Measurements from ENCODE around the gene SLC13A2. TPM values are rescaled to one million over a fixed set of nuclear protein-coding genes. Genes with fewer than 3 reads are reported as not detected.
"Not testable (repeated sequence)": the region's sequence is repeated elsewhere in the genome, so short reads cannot be mapped to it uniquely, and the experiment has no call there.

SLC13A2 gene
- total and polyA plus RNA-seq, 4 donors = 23.8 TPM; not detected in 3

GRCh38 chr17:28515518-28515917 is 42.1 kb downstream of the SLC13A2 start:
- WGBS, 2 donors = 89 to 98% methylated on average over 1 of the region's 1 CpG
- ATAC-seq (ENCODE audit: low FRiP score) = no peak
- no peaks in the 10 kb centered on the region for H3K9me3 ChIP-seq (ENCODE audit: control insufficient read depth, low read length)
- H3K4me3 ChIP-seq (ENCODE audit: low read length in 2 of 2) = no peak overlapping the region
- DNase-seq = no peak
- intact Hi-C loops (cut with DNase I) = no loop called here
- no peaks in the 10 kb centered on the region for H3K4me1 ChIP-seq (ENCODE audit: control insufficient read depth in 1 of 2, insufficient read depth in 2 of 2, low read length in 2 of 2)
- H3K27ac ChIP-seq (ENCODE audit: low read depth in 1 of 2, low read length in 2 of 2) = no peak overlapping the region
- H3K27me3 ChIP-seq (ENCODE audit: control insufficient read depth in 1 of 2, insufficient read depth in 2 of 2, low read length in 1 of 2) = no peaks in the 10 kb centered on the region
- H3K36me3 ChIP-seq (ENCODE audit: control insufficient read depth in 1 of 2, insufficient read depth in 2 of 2, low read length in 1 of 2) = no peaks in the 10 kb centered on the region

- Histone ChIP-seq H3K4me3 (ENCODE audit: low read length in 2 of 2) (no peak overlapping the region), H3K36me3 (ENCODE audit: control insufficient read depth in 1 of 2, insufficient read depth in 2 of 2, low read length in 1 of 2) (no peaks in the 10 kb centered on the region), H3K4me1 (ENCODE audit: control insufficient read depth in 1 of 2, insufficient read depth in 2 of 2, low read length in 2 of 2) (no peaks in the 10 kb centered on the region), H3K27ac (ENCODE audit: low read depth in 1 of 2, low read length in 2 of 2) (no peak overlapping the region), H3K27me3 (ENCODE audit: control insufficient read depth in 1 of 2, insufficient read depth in 2 of 2, low read length in 1 of 2) (no peaks in the 10 kb centered on the region), H3K9me3 (ENCODE audit: control insufficient read depth, low read length) (no peaks in the 10 kb centered on the region)
- WGBS, 2 donors = 68 to 76% methylated on average over 6 of the region's 6 CpGs
- intact Hi-C loops (cut with DNase I) = no loop called here
- ATAC-seq (ENCODE audit: low FRiP score) (no peak), DNase-seq (no peak)
Measured at GRCh38 chr17:28518132-28518531, 44.7 kb downstream of the SLC13A2 start.

- Histone ChIP-seq H3K4me1 (ENCODE audit: control insufficient read depth in 1 of 2, insufficient read depth in 2 of 2, low read length in 2 of 2) (no peaks in the 10 kb centered on the region), H3K27me3 (ENCODE audit: control insufficient read depth in 1 of 2, insufficient read depth in 2 of 2, low read length in 1 of 2) (no peaks in the 10 kb centered on the region), H3K36me3 (ENCODE audit: control insufficient read depth in 1 of 2, insufficient read depth in 2 of 2, low read length in 1 of 2) (no peaks in the 10 kb centered on the region), H3K4me3 (ENCODE audit: low read length in 2 of 2) (no peak overlapping the region), H3K9me3 (ENCODE audit: control insufficient read depth, low read length) (no peaks in the 10 kb centered on the region), H3K27ac (ENCODE audit: low read depth in 1 of 2, low read length in 2 of 2) (no peak overlapping the region)
- intact Hi-C loops (cut with DNase I) = no loop called here
- no peak for DNase-seq
- no peak for ATAC-seq (ENCODE audit: low FRiP score)
- 83% methylated on average over 7 of the region's 7 CpGs for WGBS, 2 donors
Measured at GRCh38 chr17:28518578-28518977, 45.1 kb downstream of the SLC13A2 start.

GRCh38 chr17:28519236-28519635 is 45.8 kb downstream of the SLC13A2 start:
- intact Hi-C loops (cut with DNase I) = no loop called here
- no peak for ATAC-seq (ENCODE audit: low FRiP score)
- Histone ChIP-seq H3K4me1 (ENCODE audit: control insufficient read depth in 1 of 2, insufficient read depth in 2 of 2, low read length in 2 of 2) (no peaks in the 10 kb centered on the region), H3K9me3 (ENCODE audit: control insufficient read depth, low read length) (no peaks in the 10 kb centered on the region), H3K27me3 (ENCODE audit: control insufficient read depth in 1 of 2, insufficient read depth in 2 of 2, low read length in 1 of 2) (no peaks in the 10 kb centered on the region), H3K27ac (ENCODE audit: low read depth in 1 of 2, low read length in 2 of 2) (no peak overlapping the region), H3K4me3 (ENCODE audit: low read length in 2 of 2) (no peak overlapping the region), H3K36me3 (ENCODE audit: control insufficient read depth in 1 of 2, insufficient read depth in 2 of 2, low read length in 1 of 2) (no peaks in the 10 kb centered on the region)
- WGBS, 2 donors = 74 to 83% methylated on average over 5 of the region's 5 CpGs
- no peak for DNase-seq

GRCh38 chr17:28520687-28521086 is 47.2 kb downstream of the SLC13A2 start:
- Histone ChIP-seq H3K36me3 (ENCODE audit: control insufficient read depth in 1 of 2, insufficient read depth in 2 of 2, low read length in 1 of 2) (no peaks in the 10 kb centered on the region), H3K9me3 (ENCODE audit: control insufficient read depth, low read length) (no peaks in the 10 kb centered on the region), H3K27me3 (ENCODE audit: control insufficient read depth in 1 of 2, insufficient read depth in 2 of 2, low read length in 1 of 2) (no peaks in the 10 kb centered on the region), H3K27ac (ENCODE audit: low read depth in 1 of 2, low read length in 2 of 2) (no peak overlapping the region), H3K4me1 (ENCODE audit: control insufficient read depth in 1 of 2, insufficient read depth in 2 of 2, low read length in 2 of 2) (peaks cover 0 to 1% of the 10 kb centered on the region in 2 donors), H3K4me3 (ENCODE audit: low read length in 2 of 2) (no peak overlapping the region)
- no peak for DNase-seq
- no peak for ATAC-seq (ENCODE audit: low FRiP score)
- intact Hi-C loops (cut with DNase I) = no loop called here
- 75 to 90% methylated on average over 6 of the region's 6 CpGs for WGBS, 2 donors

DNA sequence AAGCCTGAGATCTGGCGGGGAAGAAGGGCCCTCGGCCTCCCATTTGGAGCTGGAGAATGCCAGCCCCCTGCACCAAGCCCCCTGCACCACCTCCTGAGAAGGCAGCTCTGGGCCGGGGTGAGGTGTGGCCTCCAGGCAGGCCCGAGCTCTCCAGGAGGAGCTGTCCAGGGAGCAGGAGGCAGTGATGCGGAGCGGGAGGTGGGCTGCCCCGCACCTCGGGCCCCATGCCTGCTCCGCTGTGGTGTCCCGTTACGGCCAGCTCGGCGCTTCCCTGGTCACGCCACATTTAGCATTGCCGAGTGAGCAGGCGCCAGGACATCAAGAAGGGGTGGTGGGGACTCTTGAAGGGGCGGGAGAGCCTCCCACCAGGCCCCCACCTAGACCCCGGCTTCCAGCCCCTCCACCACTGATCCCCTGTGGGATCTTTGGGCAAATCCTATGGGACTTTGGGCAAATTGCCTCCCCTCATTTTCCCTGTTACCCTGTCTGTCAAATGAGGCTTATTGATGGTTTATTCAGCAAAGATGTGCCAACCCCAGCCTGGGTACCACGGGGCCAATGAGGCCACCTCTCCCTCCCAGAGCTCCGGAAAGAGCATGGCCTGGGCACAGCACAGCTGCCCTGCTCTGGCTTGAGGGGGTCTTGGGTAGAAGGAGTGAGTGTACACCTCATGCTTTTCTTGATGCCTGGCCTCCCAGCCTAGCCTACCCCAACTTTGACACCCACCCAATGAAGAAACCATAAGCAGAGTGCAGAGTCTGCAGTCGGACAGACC is 48.1 kb downstream of the SLC13A2 start:
- DNase-seq (no peak), ATAC-seq (ENCODE audit: low FRiP score) (peak; percentile 33)

GRCh38 chr17:28522281-28522680 is 48.8 kb downstream of the SLC13A2 start:
- intact Hi-C loops (cut with DNase I); H3K4me1 ChIP-seq (ENCODE audit: control insufficient read depth in 1 of 2, insufficient read depth in 2 of 2, low read length in 2 of 2); DNase-seq; H3K9me3 ChIP-seq (ENCODE audit: control insufficient read depth, low read length); H3K27ac ChIP-seq (ENCODE audit: low read depth in 1 of 2, low read length in 2 of 2); H3K27me3 ChIP-seq (ENCODE audit: control insufficient read depth in 1 of 2, insufficient read depth in 2 of 2, low read length in 1 of 2); H3K4me3 ChIP-seq (ENCODE audit: low read length in 2 of 2); ATAC-seq (ENCODE audit: low FRiP score); H3K36me3 ChIP-seq (ENCODE audit: control insufficient read depth in 1 of 2, insufficient read depth in 2 of 2, low read length in 1 of 2): not testable (repeated sequence)
- WGBS, 2 donors = 31 to 35% methylated on average over 4 of the region's 4 CpGs

More for the DNA sequence above, 48.1 kb downstream of the SLC13A2 start:
- H3K36me3 ChIP-seq (ENCODE audit: control insufficient read depth in 1 of 2, insufficient read depth in 2 of 2, low read length in 1 of 2) = no peaks in the 10 kb centered on the region
- peaks cover 0 to 1% of the 10 kb centered on the region in 2 donors for H3K4me1 ChIP-seq (ENCODE audit: control insufficient read depth in 1 of 2, insufficient read depth in 2 of 2, low read length in 2 of 2)
- no peak overlapping the region for H3K27ac ChIP-seq (ENCODE audit: low read depth in 1 of 2, low read length in 2 of 2)
- intact Hi-C loops (cut with DNase I) = no loop called here
- WGBS, 2 donors = 72 to 82% methylated on average over 20 to 21 of the region's 21 CpGs
- no peaks in the 10 kb centered on the region for H3K27me3 ChIP-seq (ENCODE audit: control insufficient read depth in 1 of 2, insufficient read depth in 2 of 2, low read length in 1 of 2)
- no peak overlapping the region for H3K4me3 ChIP-seq (ENCODE audit: low read length in 2 of 2)
- no peaks in the 10 kb centered on the region for H3K9me3 ChIP-seq (ENCODE audit: control insufficient read depth, low read length)

DNA sequence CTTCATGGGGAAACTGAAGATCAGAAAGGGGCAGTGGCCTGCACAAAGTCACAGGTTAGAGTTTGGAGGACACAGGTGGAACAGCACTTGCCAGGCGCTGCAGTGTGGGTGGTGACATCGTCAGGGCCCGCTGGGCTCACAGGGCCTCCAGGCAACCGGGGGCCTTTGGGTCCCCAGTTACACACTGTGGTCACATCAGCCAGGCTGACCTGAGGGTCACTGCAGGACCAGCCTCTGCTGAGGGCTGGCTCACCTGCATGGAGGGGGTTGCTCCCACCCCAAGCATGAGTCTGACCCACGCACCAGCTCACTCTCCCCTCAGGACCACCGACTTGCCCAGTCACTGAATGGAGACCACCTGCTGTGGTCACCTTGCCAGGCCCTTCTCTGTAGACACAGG is 49.7 kb downstream of the SLC13A2 start:
- 89 to 97% methylated on average over 5 to 6 of the region's 6 CpGs for WGBS, 2 donors
- peaks cover 0 to 1% of the 10 kb centered on the region in 2 donors for H3K4me1 ChIP-seq (ENCODE audit: control insufficient read depth in 1 of 2, insufficient read depth in 2 of 2, low read length in 2 of 2)
- no peaks in the 10 kb centered on the region for H3K27me3 ChIP-seq (ENCODE audit: control insufficient read depth in 1 of 2, insufficient read depth in 2 of 2, low read length in 1 of 2)
- no peak for ATAC-seq (ENCODE audit: low FRiP score)
- no peak for DNase-seq
- no peaks in the 10 kb centered on the region for H3K9me3 ChIP-seq (ENCODE audit: control insufficient read depth, low read length)
- intact Hi-C loops (cut with DNase I) = no loop called here
- H3K36me3 ChIP-seq (ENCODE audit: control insufficient read depth in 1 of 2, insufficient read depth in 2 of 2, low read length in 1 of 2) = no peaks in the 10 kb centered on the region
- H3K27ac ChIP-seq (ENCODE audit: low read depth in 1 of 2, low read length in 2 of 2) = no peak overlapping the region
- H3K4me3 ChIP-seq (ENCODE audit: low read length in 2 of 2) = no peak overlapping the region

- Histone ChIP-seq H3K4me1 (ENCODE audit: control insufficient read depth in 1 of 2, insufficient read depth in 2 of 2, low read length in 2 of 2) (peaks cover 0 to 1% of the 10 kb centered on the region in 2 donors), H3K36me3 (ENCODE audit: control insufficient read depth in 1 of 2, insufficient read depth in 2 of 2, low read length in 1 of 2) (no peaks in the 10 kb centered on the region), H3K9me3 (ENCODE audit: control insufficient read depth, low read length) (no peaks in the 10 kb centered on the region), H3K27ac (ENCODE audit: low read depth in 1 of 2, low read length in 2 of 2) (no peak overlapping the region), H3K4me3 (ENCODE audit: low read length in 2 of 2) (no peak overlapping the region), H3K27me3 (ENCODE audit: control insufficient read depth in 1 of 2, insufficient read depth in 2 of 2, low read length in 1 of 2) (no peaks in the 10 kb centered on the region)
- 87 to 93% methylated on average over 15 of the region's 15 CpGs for WGBS, 2 donors
- ATAC-seq (ENCODE audit: low FRiP score) (no peak), DNase-seq (peak in 1 of 2 donors; percentile 69)
- intact Hi-C loops (cut with DNase I) = no loop called here
Measured at GRCh38 chr17:28523876-28524275, 50.4 kb downstream of the SLC13A2 start.

Data from aorta (tissue), 5 donors.